RWPE2 (cell line): ENCODE measurements around the gene KCNN3.
A peak's percentile ranks its signal among the peaks of the same experiment; 100 is the strongest.

Experiments
- ATAC-seq: fragments of 200-7000 bp; cut with Tn5 transposase; 3 replicates; pipeline ENCODE4 v1.9.1; 2021; ENCODE audit warnings: low read depth
- DNase-seq: peaks from one replicate; pipeline ENCODE4 v3.0.0-alpha.2; 2020; ENCODE audit warnings: low spot score
- H3K27ac ChIP-seq: fragments of 450-650 bp; 2 replicates; pipeline ENCODE4 v1.5.1; 2017; ENCODE audit warnings: mild to moderate bottlenecking; ENCODE audit not compliant: poor library complexity, severe bottlenecking
- H3K27me3 ChIP-seq: fragments of 250-450 bp; sonication (Bioruptor Pico); 2 replicates; pipeline ENCODE4 v1.5.1; 2021; ENCODE audit warnings: mild to moderate bottlenecking, moderate library complexity; ENCODE audit not compliant: insufficient read depth, poor library complexity, severe bottlenecking
- H3K36me3 ChIP-seq: fragments of 250-450 bp; sonication (Bioruptor Pico); 2 replicates; pipeline ENCODE4 v1.5.1; 2020; ENCODE audit warnings: low read depth, mild to moderate bottlenecking, moderate library complexity
- H3K4me1 ChIP-seq: fragments of 250-450 bp; sonication (Bioruptor Pico); 2 replicates; pipeline ENCODE4 v1.5.1; 2021; ENCODE audit warnings: mild to moderate bottlenecking, moderate library complexity; ENCODE audit not compliant: insufficient read depth, poor library complexity, severe bottlenecking
- H3K4me3 ChIP-seq: fragments of 250-450 bp; sonication (Bioruptor Pico); 2 replicates; pipeline ENCODE4 v1.5.1; 2021; ENCODE audit warnings: mild to moderate bottlenecking, moderate library complexity; ENCODE audit not compliant: severe bottlenecking
- H3K9me3 ChIP-seq: fragments of 250-450 bp; sonication (Bioruptor Pico); 2 replicates; pipeline ENCODE4 v1.5.1; 2021; ENCODE audit warnings: mild to moderate bottlenecking, moderate library complexity; ENCODE audit not compliant: severe bottlenecking
- TF ChIP-seq, protein P1 (sequence below): fragments of 450-650 bp; IDR thresholded peaks from one replicate; pipeline ENCODE4 v1.5.1; 2017; ENCODE audit warnings: mild to moderate bottlenecking, moderate library complexity; ENCODE audit not compliant: poor library complexity, severe bottlenecking

The KCNN3 gene

DNA sequence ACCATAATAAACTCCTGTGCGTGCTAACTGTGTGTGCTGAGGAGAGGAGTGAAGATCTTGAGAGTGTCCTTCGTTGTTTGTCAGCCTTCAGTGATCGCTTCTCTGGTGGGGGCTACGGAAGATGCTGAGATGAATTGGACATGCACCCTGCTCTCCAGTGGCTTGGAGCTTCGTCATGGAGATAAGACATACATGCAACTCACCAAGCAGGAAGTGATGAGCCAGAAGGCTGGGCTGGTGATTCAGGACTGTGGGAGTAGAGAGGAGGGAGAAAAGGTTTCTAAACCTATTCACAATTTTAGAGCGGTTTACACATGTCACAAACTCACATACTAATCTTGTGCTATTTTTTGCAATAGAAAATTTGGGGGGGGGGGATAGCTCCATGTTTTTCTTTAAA is 133.2 kb downstream of the KCNN3 start:
- H3K4me1 ChIP-seq = peaks cover 2% of the 10 kb centered on the region
- H3K36me3 ChIP-seq = no peaks in the 10 kb centered on the region
- TF ChIP-seq, protein P1, sequence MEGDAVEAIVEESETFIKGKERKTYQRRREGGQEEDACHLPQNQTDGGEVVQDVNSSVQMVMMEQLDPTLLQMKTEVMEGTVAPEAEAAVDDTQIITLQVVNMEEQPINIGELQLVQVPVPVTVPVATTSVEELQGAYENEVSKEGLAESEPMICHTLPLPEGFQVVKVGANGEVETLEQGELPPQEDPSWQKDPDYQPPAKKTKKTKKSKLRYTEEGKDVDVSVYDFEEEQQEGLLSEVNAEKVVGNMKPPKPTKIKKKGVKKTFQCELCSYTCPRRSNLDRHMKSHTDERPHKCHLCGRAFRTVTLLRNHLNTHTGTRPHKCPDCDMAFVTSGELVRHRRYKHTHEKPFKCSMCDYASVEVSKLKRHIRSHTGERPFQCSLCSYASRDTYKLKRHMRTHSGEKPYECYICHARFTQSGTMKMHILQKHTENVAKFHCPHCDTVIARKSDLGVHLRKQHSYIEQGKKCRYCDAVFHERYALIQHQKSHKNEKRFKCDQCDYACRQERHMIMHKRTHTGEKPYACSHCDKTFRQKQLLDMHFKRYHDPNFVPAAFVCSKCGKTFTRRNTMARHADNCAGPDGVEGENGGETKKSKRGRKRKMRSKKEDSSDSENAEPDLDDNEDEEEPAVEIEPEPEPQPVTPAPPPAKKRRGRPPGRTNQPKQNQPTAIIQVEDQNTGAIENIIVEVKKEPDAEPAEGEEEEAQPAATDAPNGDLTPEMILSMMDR = no peak
- no peak overlapping the region for H3K27ac ChIP-seq
- H3K27me3 ChIP-seq = peaks cover 12% of the 10 kb centered on the region
- H3K9me3 ChIP-seq = no peaks in the 10 kb centered on the region
- DNase-seq (no peak), ATAC-seq (peak; percentile 89)
- H3K4me3 ChIP-seq = no peak overlapping the region

GRCh38 chr1:154735804-154736168 is 134.3 kb downstream of the KCNN3 start:
- Histone ChIP-seq H3K4me1 (peaks cover 5% of the 10 kb centered on the region), H3K4me3 (no peak overlapping the region), H3K27me3 (peaks cover 12% of the 10 kb centered on the region), H3K9me3 (no peaks in the 10 kb centered on the region), H3K27ac (no peak overlapping the region), H3K36me3 (no peaks in the 10 kb centered on the region)
- DNase-seq (no peak), ATAC-seq (no peak)
- TF ChIP-seq, protein P1 = no peak

DNA sequence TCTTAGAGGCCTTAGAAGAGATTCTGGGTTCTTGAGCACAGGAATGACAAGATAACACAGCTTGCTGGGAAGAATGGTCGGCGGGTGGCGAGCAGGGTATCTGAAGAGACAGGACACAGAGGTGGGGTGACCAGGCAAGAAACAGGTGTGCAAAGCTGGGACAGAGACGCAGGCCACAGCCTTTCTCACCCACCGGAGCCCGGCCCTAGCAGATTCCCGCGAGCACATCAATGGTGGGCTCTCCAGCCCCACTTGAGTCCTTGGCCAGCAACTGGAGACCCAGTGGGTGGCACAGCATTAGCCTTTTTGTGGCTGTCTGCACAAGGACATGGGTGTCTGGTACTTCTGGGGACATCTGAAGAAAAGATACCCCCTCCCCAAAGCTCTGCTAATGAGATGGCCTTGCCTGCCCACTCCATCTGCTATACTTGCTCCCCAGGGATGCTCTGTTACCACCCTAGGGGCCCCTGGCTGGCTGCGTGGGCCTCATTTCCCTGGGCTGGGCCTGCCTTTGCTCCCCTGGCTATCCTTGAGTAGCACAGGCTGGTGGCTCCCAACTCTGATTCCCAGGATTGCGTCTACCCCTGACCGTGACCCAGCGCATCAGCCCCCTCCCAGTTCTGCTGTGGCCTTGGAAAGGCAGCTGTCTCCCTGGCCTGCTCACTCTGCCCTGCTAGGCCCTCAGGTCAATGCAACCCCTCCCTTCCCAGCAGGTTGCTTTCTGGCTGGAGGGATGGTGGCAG is 134.8 kb downstream of the KCNN3 start:
- ATAC-seq = no peak
- TF ChIP-seq, protein P1 = no peak

DNA sequence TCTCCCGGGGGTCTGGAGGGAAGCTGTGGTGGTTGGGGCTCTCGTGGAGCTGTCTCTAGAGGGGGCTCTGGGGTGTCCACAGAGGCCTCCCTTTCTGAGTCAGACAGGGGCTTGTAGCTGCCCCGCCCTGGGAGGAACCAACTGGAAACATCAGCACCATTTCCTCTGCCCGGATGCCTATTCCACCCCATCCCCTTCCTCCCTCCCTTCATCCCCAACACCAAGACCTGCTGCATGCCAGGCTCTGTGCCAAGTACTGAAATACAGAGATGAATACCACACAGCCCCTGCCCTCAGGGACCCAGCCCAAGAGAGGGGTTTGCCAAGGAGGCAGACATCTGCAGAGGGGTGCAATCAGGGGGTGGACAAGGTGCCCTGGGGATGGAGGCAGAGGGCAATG is 136.5 kb downstream of the KCNN3 start:
- peaks cover 8% of the 10 kb centered on the region for H3K27me3 ChIP-seq
- ATAC-seq = no peak
- TF ChIP-seq, protein P1 = no peak

More for the DNA sequence above, 134.8 kb downstream of the KCNN3 start:
- H3K4me3 ChIP-seq = no peak overlapping the region
- H3K4me1 ChIP-seq = peaks cover 10% of the 10 kb centered on the region
- no peak for DNase-seq
- no peaks in the 10 kb centered on the region for H3K36me3 ChIP-seq
- no peaks in the 10 kb centered on the region for H3K9me3 ChIP-seq
- no peak overlapping the region for H3K27ac ChIP-seq
- H3K27me3 ChIP-seq = peaks cover 12% of the 10 kb centered on the region

GRCh38 chr1:154730986-154731489 is 139.0 kb downstream of the KCNN3 start:
- TF ChIP-seq, protein P1 = no peak
- DNase-seq (no peak), ATAC-seq (no peak)
- Histone ChIP-seq H3K4me3 (no peak overlapping the region), H3K27me3 (no peaks in the 10 kb centered on the region), H3K9me3 (no peaks in the 10 kb centered on the region), H3K27ac (peak overlapping the region; percentile 5), H3K36me3 (no peaks in the 10 kb centered on the region), H3K4me1 (peaks cover 11% of the 10 kb centered on the region)

More for the DNA sequence above, 136.5 kb downstream of the KCNN3 start:
- Histone ChIP-seq H3K4me3 (no peak overlapping the region), H3K36me3 (no peaks in the 10 kb centered on the region), H3K27ac (no peak overlapping the region), H3K9me3 (no peaks in the 10 kb centered on the region), H3K4me1 (peaks cover 13% of the 10 kb centered on the region)
- DNase-seq = no peak
